Adipose tissue (tissue), 3 donors: ENCODE results near the gene HIGD1C. TPM values are rescaled to one million over a fixed set of nuclear protein-coding genes. Genes with fewer than 3 reads are reported as not detected.

ENCODE experiments used
- H3K27ac ChIP-seq: one replicate; pipeline ENCODE4 v1.5.1; 2013; ENCODE audit warnings: low read depth, low read length
- WGBS, 3 donors: extraction: QIAGEN DNeasy Blood & Tissue Kit; methylation state at CpG; one replicate each; pipeline ENCODE4 v1.1.7; 2013; 5-methylcytosine and 5-hydroxymethylcytosine counted together
- polyA plus RNA-seq, 3 donors: library from polyadenylated mRNA; stranded (reverse); fragments of 200-250 nt; gene quantifications; one replicate each; pipeline ENCODE4 v1.2.3, GENCODE V29; 2013
- donor health status: healthy with polysubstance abuse.
- donor health status: Bipolar disorder and iron deficiency.
- donor health status: healthy.

Gene HIGD1C
- polyA plus RNA-seq, 3 donors: not detected

DNA sequence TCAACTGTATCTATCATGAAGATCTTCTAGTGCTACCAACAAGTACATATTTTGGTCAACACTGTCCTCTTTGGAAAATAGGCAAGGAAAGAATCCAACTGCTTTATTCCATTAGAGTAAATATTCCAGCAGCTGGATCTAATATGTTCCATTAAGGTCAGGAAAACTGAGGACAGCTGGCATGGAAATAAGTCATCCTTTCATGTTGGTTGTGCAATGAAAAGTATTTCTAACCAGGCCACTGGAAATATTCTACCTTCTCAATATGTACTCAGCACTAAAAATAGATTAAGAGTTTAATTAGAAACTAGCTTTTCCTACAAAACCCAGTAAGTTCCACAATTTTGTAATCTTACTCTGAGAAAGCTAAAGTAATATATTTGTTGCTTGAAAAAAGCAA is 19.6 kb downstream of the HIGD1C start:
- no peak overlapping the region for H3K27ac ChIP-seq

DNA sequence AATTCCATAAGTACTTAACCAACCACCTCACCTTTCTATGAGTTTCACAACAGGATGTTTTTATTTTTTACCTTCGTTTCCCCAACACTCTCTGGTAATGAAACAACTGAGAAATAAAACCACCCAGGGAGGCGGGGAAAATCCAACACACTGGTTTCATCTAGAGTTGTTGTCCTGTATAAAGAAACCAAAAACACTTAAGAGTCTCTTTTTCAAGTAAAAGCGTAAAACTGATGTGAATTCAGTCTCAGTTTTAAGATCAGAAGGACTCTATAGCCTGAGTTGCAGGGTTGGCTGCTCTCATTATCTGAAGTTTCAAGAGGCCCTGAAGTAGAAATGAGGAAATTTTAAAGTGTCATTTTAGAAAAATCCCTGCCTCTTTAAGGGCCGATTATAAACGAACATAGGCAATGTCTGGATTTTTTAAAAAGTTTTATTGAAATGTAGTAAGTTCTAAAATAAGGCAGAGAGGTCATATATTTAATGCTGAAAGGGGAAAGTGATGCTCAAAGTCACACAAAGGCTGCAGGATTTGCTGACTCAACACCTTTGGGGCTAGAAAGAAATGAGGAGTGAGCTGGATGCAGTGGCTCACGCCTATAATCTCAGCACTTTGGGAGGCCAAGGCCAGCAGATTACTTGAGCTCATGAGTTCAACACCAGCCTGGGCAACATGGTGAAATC is 27.2 kb downstream of the HIGD1C start:
- 59 to 80% (median 73%) methylated on average over 6 of the region's 6 CpGs for WGBS, 3 donors
- H3K27ac ChIP-seq: no peak overlapping the region

DNA sequence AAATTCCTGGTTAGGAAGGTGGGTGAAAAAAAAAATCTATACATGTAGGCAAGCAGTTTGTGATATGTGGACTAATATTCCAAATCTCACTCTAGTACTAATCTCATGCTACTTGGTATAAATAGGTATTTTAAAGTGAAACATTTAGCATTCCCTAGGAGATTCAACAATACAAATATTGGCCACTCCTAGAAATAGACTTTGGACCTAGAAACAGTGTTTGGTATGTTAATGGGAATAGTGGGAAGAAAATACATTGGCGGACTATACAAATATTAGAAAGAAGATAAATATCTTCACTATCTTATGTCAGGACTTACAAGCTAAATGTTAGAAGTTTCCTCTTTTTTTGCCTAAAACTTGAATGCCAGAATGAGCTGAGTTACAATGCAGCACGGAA is 28.2 kb downstream of the HIGD1C start:
- H3K27ac ChIP-seq: no peak overlapping the region
- 36 to 96% (median 92%) methylated on average over 2 of the region's 2 CpGs for WGBS, 3 donors

DNA sequence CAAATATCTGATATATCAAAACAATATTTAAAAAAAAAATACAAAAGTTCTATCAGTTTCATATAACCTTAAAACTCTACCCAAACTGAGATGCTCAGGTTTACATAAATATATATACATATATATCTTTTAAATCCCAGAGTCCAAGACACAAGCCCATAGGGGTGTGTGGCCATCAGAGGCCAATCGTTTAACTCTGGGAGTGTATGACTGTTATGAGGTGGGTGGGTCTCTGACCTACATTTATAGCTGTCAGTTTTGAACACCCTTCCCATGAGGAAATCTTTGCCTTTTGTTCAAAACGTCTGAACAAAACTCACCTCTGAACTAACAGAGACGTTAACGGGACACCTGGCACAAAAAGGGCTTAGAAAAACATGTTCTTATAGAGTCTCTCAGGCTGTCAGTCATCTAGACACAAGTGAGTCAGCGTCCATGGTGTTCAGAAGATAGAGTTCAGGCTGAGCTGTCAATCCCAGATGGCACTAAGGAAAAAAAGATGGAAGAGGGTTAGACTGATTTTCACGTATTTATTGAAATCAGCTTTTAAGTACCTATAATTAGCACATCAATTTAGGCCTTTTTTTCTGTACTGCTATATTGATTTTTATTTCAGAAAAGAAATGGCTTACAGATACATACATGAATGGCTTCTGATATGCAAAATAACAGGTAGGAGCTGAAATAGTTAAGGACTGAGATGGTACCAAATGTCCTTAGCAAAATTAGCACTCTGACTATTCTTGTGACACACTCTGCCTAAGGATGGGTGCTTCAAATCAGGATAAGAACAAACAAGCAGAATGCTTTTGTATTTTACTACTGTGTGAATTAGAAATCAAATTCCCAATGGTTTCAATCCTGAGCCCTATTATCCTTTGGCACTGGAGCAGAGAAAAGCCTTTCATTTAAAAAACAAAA is 29.2 kb downstream of the HIGD1C start:
- H3K27ac ChIP-seq: no peak overlapping the region
- WGBS, 3 donors: 38 to 77% (median 77%) methylated on average over 6 of the region's 6 CpGs

DNA sequence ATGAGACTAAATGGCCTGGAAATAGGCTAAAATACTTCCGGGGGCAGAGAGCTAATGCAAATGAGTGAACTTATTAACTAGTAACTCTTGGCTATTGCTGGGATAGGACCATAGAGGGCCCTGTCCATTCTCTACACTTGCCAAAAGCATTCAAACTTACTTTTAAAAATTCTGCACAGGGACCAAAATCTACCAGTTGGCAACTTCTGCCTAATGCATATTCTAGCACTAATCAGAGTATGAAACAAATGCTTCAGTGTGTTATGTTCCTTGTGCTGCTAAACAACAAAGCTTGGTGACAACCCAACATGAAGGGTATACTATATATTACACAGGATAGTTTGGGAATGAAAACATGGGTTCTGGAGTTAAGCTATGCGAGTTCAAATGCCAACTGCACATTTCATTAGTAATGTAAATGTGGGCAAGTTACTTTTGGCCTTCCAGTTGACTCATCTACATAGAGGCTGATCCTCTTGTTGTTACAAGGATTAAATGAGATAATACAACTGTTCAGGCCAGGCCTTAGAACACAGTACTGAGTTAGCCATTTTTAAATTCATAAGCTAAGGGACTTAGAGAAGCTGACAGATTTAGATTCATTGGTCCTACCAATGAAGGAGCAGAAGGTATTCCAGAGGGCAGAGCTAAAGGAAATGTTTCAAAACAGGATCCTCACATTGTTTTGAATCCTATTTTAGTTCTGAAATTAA is 32.4 kb downstream of the HIGD1C start:
- WGBS, 3 donors: 46 to 65% (median 48%) methylated on average over 2 of the region's 2 CpGs
- no peak overlapping the region for H3K27ac ChIP-seq

DNA sequence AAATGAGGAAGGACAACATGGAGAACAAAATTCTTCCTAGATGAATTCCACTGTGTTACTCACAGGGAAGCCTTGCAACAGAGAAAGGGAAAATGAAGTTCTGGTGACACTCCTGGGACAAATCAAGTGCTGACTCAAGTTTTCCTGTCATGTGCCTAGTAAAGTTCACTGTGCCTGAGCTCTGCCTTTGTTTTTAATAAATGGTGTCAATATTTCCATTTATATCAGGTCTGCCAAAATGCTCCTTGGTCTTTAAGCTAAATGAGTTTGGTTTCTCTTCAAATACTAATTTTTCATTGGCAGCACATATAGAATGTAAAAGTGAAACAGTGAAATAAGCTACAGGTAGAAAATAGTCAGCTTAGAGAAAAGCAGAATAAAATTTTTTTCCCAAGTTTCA is 33.0 kb downstream of the HIGD1C start:
- H3K27ac ChIP-seq: no peak overlapping the region

DNA sequence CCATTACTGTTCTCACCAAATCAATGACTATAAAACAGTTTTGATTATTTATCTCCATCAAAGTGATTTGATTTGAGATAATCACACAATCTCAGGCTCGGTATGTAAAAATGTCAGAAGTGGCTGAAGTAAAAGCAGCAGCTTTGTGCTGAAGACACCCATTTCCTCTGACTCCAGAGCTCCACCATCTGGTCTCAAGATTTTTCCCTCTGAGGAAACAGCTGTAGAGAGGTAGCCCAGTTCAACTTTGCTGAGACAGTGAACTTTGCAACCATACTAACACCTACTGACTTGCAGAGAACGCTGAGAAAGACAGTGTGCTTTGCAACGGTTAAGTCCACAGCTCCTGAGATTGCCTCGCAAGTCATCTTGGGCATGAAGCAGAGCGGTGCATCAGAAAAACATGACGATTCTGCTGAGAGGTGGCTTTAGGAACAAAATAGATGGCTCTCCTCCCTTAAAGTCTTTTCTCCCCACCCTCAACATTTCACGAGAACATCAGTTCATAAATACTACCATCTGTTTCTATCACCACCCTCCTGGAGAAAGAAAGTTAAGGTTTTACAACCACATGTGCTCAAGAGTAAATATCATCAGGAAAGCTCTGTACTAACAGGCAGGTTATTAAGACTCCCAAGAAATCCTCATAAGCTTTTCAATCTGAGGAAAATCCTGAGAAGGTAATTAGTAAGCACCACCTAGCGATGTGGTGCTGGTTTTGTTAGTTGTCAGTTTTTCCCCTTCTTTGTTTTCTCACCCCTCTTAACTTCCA is 34.8 kb downstream of the HIGD1C start:
- H3K27ac ChIP-seq: no peak overlapping the region
- 43 to 52% (median 43%) methylated on average over 8 of the region's 8 CpGs for WGBS, 3 donors

DNA sequence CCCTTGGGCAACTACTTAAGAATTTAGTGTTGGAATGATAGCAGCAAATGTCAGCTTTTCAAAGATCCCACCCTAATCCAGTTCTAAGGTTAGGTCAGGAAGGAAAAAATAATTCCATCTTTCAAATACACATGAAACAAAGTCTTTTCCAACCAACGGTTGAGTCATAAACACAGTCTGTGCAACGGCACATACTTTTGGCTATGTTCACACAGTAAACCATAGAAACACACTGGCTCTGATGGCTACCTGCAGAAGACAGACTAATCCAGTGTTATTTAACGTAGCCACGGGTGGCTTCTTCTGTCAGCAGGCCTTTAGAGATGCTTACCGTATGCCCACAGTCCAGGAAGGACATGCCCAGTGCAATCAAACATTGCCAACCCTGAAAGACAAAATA is 35.7 kb downstream of the HIGD1C start:
- H3K27ac ChIP-seq: no peak overlapping the region
- 82 to 86% (median 84%) methylated on average over 5 of the region's 5 CpGs for WGBS, 3 donors

DNA sequence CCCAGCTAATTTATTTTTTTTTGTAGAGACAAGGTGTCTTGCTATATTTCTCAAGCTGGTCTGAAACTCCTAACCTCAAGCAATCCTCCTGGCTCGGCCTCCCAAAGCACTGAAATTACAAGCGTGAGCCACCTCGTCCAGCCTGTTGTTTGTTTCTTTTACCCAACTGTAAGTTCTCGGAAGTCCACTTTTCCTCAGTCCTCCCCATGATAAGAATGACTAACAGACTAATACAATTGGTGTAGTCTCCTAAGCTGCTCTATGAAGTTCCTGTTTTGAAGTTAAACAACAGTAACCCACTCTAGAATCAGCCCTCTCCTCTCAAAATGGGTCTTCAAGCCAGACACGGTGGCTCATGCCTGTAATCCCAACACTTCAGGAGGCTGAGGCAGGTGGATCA is 36.5 kb downstream of the HIGD1C start:
- H3K27ac ChIP-seq: no peak overlapping the region
- WGBS, 3 donors: 93 to 96% (median 95%) methylated on average over 5 of the region's 5 CpGs

DNA sequence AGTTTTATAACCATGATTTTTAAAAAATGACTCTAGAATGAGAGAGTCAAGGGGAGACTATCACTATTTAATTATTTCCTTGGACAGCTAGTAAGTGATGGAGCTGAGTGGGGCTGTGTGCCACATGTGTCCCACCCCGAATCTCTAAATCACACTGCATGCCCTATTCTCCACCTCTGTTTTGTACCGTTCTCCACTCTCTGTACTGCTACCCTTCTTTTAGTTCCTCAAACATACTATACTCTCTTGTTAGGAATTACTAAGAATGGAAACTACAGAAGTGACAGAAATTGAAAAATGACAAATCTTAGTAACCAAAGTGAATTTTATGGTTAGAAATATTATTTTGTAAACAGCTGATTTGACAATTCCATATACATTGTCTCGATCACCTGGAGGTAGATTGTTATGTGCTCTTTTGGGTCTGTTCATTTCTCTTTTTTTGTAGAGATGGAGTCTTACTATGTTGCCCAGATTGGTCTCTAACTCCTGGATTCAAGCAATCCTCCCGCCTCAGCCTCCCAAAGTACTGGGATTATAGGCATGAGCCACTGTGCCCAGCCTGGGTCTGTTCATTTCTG is 37.9 kb downstream of the HIGD1C start:
- WGBS, 3 donors: 89 to 93% (median 89%) methylated on average over 4 of the region's 4 CpGs

DNA sequence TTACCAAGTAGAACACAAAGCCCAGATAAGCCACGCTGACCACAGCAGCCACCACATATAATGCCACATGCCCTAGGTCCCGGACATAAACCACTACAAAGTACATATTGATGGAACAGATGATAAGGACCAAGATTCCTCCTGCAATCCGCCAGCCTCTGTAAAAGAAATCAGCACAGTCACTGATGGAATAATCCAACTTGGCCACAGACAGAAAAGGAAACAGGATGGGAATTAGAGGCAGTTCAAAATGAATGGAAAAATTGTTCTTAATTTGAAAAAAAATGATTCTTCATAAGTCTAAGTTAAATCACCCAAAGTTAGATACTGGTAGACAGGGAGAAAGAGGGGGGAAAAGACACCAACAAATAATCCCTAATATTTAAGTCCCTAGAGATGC is 38.4 kb downstream of the HIGD1C start:
- no peak overlapping the region for H3K27ac ChIP-seq
- WGBS, 3 donors: 82 to 95% (median 84%) methylated on average over 3 of the region's 3 CpGs

More for the DNA sequence above, 37.9 kb downstream of the HIGD1C start:
- no peak overlapping the region for H3K27ac ChIP-seq

DNA sequence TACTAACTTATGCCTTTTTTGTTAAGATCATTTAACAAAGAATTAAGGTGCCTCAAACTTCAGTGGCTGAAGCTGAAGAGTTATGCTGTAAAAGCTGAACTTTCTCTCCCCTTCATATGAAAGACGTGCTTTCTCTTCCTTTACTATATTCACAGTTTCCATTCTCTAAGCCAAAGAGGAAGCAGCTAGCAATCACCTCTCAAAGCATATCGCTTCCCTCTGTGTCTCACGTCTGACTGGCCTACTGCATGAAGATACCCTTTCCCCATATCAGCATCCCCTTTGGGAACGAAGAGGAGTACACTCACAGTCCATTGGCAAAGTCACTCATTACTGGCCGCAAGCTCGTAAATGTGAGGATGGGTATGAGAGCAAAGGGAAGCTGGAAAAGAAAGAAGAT is 38.9 kb downstream of the HIGD1C start:
- H3K27ac ChIP-seq: no peak overlapping the region
- 71 to 87% (median 74%) methylated on average over 6 of the region's 6 CpGs for WGBS, 3 donors

DNA sequence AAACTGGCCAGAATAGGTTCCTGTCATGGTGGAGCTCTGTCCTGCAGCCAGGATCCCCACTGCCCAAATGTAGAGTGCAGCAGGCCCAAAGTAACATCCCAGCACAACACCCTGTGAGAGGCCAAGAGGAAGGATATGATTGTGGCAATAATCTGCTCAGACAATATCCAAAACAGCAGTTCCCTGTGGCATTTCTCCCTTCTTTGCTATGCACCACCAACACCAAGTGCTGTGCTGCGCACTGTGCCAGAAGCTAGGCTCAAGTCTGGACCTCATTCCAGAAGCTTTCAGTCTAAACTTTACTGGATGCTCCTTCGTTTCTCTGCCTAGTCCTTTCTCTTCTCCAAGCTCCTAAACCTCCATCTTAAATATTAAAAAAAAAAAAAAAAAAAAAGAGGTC is 40.5 kb downstream of the HIGD1C start:
- 18 to 72% (median 29%) methylated on average over 2 of the region's 2 CpGs for WGBS, 3 donors
- no peak overlapping the region for H3K27ac ChIP-seq

DNA sequence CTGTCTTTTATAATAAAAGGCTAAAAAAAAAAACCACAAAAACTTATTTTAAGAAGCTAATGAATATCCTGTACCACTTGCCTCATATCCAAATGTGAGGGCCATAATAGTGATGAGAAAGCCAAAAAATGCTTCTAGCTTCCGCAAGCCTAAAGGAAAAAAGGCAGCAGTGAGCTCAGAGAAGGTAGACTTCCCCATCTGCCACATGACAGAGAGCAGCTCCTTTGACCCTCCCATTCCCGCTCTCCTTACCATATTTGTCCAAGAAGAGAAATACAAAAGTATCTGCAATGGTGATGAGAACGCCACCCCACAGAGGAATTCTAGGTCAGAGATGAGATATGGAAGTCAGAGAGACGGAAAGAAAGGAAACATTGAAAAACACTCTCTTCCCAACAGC is 46.7 kb downstream of the HIGD1C start:
- no peak overlapping the region for H3K27ac ChIP-seq
- WGBS, 3 donors: 82 to 95% (median 89%) methylated on average over 4 of the region's 4 CpGs

DNA sequence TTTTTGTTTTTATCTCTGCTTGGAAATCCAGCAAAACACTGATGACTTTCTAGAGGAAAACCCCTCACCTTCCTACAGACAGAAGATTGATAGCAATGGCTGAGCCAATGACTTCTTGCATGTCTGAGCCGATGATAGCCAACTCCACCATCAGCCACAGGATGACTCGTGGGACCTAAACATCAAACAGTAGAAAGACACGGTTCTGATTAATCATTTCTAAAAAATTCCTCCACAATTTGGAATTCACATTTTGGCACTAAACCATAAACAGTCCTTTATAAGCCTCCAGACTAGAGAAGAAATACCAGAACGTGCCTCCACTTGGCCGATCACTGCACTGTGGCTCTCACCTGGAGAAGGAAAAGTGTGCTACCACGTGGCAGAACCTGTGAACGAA is 47.9 kb downstream of the HIGD1C start:
- WGBS, 3 donors: 80 to 84% (median 80%) methylated on average over 7 of the region's 7 CpGs
- H3K27ac ChIP-seq: no peak overlapping the region

DNA sequence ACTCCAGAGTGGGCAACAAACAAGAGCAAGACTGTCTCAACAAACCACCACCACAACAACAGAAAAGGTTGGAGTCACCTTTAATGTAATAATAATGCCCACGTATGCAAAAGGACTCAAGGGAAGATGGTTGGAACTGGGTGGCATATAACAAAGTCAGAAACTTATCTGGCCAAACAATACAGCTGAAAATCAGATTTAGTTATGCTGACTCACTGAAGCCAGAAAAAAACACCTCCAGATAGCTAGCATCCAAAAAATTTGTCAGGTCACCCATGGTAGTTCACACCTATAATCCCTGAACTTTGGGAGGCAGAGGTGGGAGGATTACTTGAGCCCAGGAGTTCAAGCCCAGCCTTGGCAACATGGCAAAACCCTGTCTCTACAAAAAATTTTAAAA is 49.5 kb downstream of the HIGD1C start:
- 87 to 94% (median 90%) methylated on average over 1 of the region's 1 CpG for WGBS, 3 donors
- H3K27ac ChIP-seq: no peak overlapping the region

DNA sequence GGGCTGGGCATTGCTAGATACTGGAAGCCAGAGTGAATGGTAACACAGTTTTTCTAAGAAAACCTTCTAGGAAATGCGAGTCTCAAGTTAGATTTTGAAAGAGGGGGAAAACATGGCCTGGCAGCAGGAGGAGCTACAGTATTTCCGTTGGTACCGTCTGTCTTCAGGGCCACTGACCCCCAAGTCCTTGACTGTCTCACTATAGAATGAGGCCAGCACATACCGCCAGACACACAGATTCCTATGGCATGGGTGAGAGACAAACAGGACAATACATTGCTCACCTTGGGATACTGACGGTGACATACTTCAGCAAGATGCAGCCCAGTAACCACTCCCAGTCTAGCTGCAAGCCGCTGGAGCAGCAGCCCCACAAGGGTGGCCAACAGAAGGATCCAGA is 52.2 kb downstream of the HIGD1C start:
- H3K27ac ChIP-seq: no peak overlapping the region
- WGBS, 3 donors: 75 to 86% (median 78%) methylated on average over 6 of the region's 6 CpGs

DNA sequence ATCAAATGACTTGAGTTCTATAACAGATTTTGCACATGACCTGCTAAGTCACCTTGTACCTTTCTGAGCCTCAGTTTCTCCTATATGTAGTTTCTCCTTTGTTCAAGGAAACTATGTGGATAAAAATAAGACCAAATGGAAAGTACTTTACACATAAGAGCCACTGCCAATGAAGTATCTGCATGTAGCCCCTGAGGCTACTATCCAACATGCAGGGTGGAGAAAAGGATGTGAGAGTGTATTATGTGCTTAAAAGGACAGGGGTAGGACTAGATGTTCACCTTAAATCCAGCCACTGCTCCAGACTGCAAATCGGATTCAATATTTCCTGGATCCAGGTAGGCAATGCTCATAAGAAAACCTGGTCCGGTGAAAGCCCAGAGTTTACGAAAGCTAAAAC is 52.7 kb downstream of the HIGD1C start:
- 97 to 98% (median 97%) methylated on average over 3 of the region's 3 CpGs for WGBS, 3 donors
- no peak overlapping the region for H3K27ac ChIP-seq
